Measurements from ENCODE around the gene REP15. TPM values are rescaled to one million over a fixed set of nuclear protein-coding genes. Genes with fewer than 3 reads are reported as not detected.

Gene REP15
- total RNA-seq, 4 donors from 2014 or later, result 1.2 to 2.5 (median 1.3) TPM

GRCh38 chr12:27696864-27697564 is 767 bp downstream of the REP15 start:
- no peak for DNase-seq (ENCODE audit: extremely low spot score)
- intact Hi-C loops (cut with DNase I), result no loop called here
- no peaks in the 10 kb centered on the region for H3K4me1 ChIP-seq
- no peaks in the 10 kb centered on the region for H3K27me3 ChIP-seq
- H3K4me3 ChIP-seq, result no peak overlapping the region
- H3K9me3 ChIP-seq, result no peaks in the 10 kb centered on the region
- H3K27ac ChIP-seq (replicated peaks in 1 of 4), result no peak overlapping the region
- WGBS, result 71% methylated on average over 3 of the region's 3 CpGs
- peaks cover 18 to 54% (median 43%) of the 10 kb centered on the region in 4 donors for H3K36me3 ChIP-seq
- TF ChIP-seq POLR2A (IDR thresholded peaks at IDR 0.05; ENCODE audit: low read depth) (no peak), POLR2AphosphoS5 (IDR thresholded peaks at IDR 0.05) (no peak)

GRCh38 chr12:27703720-27704452 is 7.6 kb downstream of the REP15 start:
- H3K36me3 ChIP-seq, result no peaks in the 10 kb centered on the region
- no peaks in the 10 kb centered on the region for H3K9me3 ChIP-seq
- TF ChIP-seq, protein P1, sequence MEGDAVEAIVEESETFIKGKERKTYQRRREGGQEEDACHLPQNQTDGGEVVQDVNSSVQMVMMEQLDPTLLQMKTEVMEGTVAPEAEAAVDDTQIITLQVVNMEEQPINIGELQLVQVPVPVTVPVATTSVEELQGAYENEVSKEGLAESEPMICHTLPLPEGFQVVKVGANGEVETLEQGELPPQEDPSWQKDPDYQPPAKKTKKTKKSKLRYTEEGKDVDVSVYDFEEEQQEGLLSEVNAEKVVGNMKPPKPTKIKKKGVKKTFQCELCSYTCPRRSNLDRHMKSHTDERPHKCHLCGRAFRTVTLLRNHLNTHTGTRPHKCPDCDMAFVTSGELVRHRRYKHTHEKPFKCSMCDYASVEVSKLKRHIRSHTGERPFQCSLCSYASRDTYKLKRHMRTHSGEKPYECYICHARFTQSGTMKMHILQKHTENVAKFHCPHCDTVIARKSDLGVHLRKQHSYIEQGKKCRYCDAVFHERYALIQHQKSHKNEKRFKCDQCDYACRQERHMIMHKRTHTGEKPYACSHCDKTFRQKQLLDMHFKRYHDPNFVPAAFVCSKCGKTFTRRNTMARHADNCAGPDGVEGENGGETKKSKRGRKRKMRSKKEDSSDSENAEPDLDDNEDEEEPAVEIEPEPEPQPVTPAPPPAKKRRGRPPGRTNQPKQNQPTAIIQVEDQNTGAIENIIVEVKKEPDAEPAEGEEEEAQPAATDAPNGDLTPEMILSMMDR (IDR thresholded peaks at IDR 0.05), result peak; percentile 68 to 78 (median 73)
- TF ChIP-seq EP300 (IDR thresholded peaks at IDR 0.05), result no peak
- no peak for TF ChIP-seq POLR2AphosphoS5 (IDR thresholded peaks at IDR 0.05)
- H3K4me1 ChIP-seq, result no peaks in the 10 kb centered on the region
- intact Hi-C loops (cut with DNase I), result no loop called here
- WGBS, result 6% methylated on average over 4 of the region's 4 CpGs
- H3K27me3 ChIP-seq, result no peaks in the 10 kb centered on the region
- no peak overlapping the region for H3K4me3 ChIP-seq
- H3K27ac ChIP-seq (replicated peaks in 1 of 4), result no peak overlapping the region
- DNase-seq (ENCODE audit: extremely low spot score), result no peak

DNA sequence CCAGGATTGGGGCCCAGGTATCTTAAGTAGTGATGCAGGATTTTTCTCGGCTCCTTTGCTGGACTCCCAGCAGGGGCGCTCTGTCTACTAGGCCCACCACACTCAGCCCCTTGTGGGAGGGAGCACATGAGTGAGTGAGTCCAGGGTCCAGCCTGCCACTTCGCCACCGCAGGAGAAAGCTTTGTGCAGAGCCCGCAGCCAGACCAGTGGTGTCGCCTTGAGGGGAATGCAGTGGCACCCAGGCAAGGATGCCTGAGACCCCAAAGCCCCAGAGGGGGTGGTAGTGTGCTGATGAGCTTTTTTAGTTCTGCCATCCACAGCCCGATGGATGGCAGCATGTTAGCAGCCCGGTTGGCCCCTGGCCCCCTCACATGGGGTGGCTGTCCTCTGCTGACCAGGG is 9.0 kb downstream of the REP15 start:
- DNase-seq (ENCODE audit: extremely low spot score), result no peak
- TF ChIP-seq POLR2AphosphoS5 (IDR thresholded peaks at IDR 0.05) (no peak), EP300 (IDR thresholded peaks at IDR 0.05) (no peak), POLR2A (IDR thresholded peaks at IDR 0.05; ENCODE audit: low read depth) (no peak)
- TF ChIP-seq, protein P1 (IDR thresholded peaks at IDR 0.05), result no peak
- Histone ChIP-seq H3K27me3 (no peaks in the 10 kb centered on the region), H3K4me1 (peaks cover 0 to 6% (median 0%) of the 10 kb centered on the region in 4 donors), H3K27ac (replicated peaks in 1 of 4) (no peak overlapping the region), H3K4me3 (no peak overlapping the region), H3K36me3 (no peaks in the 10 kb centered on the region), H3K9me3 (no peaks in the 10 kb centered on the region)
- WGBS, result 92% methylated on average over 5 of the region's 8 CpGs
- intact Hi-C loops (cut with DNase I), result no loop called here

- Histone ChIP-seq H3K4me1 (peaks cover 8 to 18% (median 11%) of the 10 kb centered on the region in 4 donors), H3K36me3 (no peaks in the 10 kb centered on the region), H3K9me3 (no peaks in the 10 kb centered on the region), H3K27ac (replicated peaks in 1 of 4) (no peak overlapping the region), H3K27me3 (no peaks in the 10 kb centered on the region), H3K4me3 (no peak overlapping the region)
- WGBS, result 78% methylated on average over 2 of the region's 2 CpGs
- TF ChIP-seq POLR2AphosphoS5 (IDR thresholded peaks at IDR 0.05) (no peak), EP300 (IDR thresholded peaks at IDR 0.05) (no peak), POLR2A (IDR thresholded peaks at IDR 0.05; ENCODE audit: low read depth) (no peak)
- TF ChIP-seq, protein P1 (IDR thresholded peaks at IDR 0.05), result no peak
- intact Hi-C loops (cut with DNase I), result no loop called here
- DNase-seq (ENCODE audit: extremely low spot score), result no peak
These were observed 11.0 kb downstream of the REP15 start for GRCh38 chr12:27707216-27707615.

DNA sequence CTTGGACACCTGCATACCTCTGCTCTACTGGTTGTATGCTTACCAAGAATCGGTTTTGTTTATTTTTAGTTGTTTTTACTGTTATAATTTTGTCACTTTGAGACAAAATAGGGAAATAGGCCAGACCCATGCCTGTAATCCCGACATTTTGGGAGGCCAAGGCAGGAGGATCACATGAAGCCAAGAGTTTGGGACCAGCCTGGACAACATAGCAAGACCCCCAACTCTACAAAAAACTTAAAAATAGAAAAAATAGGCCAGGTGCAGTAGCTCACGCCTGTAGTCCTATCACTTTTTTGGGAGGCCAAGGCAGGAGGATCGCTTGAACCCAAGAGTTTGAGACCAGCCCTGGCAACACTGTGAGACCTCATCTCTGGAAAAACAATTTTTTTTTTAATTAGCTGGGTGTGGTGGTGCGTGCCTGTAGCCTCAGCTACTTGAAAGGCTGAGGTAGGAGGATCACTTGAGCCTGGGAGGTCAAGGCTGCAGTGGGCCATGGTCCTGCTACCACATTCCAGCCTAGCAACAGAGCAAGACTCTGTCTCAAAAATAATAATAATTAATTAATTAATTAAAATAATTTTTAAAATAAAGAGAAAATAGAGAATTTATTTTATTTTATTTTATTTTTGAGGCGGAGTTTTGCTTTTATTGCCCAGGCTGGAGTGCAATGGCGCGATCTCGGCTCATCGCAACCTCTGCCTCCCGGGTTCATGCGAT is 13.1 kb downstream of the REP15 start:
- Histone ChIP-seq H3K9me3 (no peaks in the 10 kb centered on the region), H3K4me1 (peaks cover 13 to 29% (median 27%) of the 10 kb centered on the region in 4 donors), H3K27me3 (no peaks in the 10 kb centered on the region), H3K27ac (replicated peaks in 1 of 4) (peak overlapping the region; percentile 79 to 89 (median 84)), H3K4me3 (peak overlapping the region; percentile 89 to 99 (median 98)), H3K36me3 (peaks cover 0 to 4% (median 0%) of the 10 kb centered on the region in 4 donors)
- 88% methylated on average over 12 of the region's 12 CpGs for WGBS
- intact Hi-C loops (cut with DNase I), result no loop called here
- no peak for DNase-seq (ENCODE audit: extremely low spot score)
- TF ChIP-seq POLR2AphosphoS5 (IDR thresholded peaks at IDR 0.05), result no peak
